Activated T-cell treated with anti-CD3 and anti-CD28 coated beads for 24 hours (primary cell): ENCODE data around the gene GRM4.

Experiments used
- DNase-seq: peaks from one replicate; pipeline ENCODE4 v3.0.0-alpha.2; 2020; ENCODE audit warnings: low read depth

GRM4 gene

DNA sequence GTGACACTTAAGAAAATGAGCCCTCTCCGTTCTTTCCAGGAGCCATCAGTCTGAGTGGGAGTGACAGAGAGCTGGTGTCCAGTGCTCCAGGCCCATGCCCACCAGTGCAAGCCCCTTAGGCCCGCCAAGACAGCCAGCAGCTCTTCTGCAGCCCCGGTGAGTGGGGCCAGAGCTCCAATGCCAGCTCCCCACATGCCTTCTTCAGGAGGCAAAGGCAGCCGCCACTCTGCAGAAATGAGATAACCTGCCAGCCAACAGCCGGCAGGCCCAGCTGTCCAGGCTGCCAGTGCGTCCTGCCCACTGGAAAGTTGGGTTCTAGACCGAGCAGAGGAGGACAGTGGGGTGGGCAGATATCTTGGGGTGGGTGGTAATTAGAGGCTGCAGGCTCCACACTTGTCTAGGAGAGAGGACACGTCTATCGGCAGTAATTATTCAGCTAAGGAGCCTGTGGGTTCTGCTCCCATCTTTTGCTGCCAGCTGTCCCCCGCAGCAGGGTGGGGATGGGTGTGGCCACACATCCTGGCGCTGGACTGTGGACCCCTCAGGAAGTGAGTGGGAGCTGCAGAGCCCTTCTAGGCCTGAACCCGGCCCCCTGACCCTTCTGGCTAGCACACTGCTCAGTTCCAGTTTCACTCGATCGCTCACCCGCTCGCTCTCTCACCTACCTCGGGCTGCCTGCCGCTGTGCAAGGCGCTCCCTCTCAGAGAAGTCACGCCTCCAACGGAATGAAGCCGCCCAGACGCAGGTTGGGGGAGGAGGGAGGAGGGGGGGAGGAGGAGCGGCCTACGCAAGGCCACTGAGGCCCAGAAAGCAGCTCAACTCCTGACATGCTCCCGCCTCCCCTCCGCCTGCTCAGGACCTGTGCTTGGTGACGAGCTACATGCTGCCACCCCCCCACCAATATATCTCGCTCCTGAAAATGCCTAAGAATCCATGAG, 3.6 kb downstream of the GRM4 start:
- no peak for DNase-seq

DNA sequence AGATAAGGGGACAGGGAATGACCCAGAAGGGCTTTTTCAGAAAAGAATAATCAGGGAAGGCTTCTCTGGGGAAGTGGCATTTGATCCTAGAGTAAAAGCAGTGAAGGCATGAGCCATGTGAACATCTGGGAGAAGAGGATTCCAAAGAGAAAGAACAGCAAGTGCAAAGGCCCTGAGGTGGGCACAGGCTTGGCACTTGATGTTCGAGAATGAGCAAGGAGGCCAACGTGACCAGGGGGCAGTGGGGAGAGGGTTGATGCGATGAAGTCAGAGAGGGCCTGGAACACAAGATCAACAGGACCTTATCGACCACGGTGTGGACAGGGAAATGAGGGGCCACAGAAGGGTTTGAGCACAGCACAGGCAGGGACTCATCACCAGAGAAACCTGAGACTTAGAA, 5.8 kb downstream of the GRM4 start:
- DNase-seq, result no peak

DNA sequence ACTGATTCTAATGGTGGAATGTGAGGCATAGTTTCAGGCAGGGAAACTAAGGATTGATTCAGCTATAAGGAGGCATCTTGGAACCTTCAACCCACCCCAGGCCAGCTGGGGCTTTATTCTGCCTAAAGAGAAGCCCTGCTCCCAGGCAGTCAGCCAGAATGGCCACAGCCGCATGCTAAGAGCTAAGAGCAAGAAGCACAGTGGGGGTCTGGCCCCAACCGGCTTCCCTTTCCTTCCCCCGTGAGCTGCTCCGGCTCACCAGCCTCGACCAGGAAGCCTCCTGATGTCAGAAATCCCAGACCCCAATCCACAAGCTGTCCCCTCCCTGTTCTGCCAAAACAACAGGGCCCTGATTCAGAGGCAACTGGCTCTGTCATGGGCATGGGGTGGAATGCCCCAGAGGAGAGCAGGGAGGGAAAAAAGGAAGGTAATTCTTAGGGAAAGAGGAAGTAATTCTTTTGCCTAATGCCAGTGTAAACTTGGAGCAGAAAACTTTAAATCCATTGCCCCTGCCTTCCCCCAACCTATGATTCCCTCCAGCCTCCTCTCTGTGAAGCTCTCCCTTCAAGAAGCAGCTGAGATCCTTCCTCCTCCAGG, 6.9 kb downstream of the GRM4 start:
- no peak for DNase-seq

- DNase-seq, result no peak
Measured at GRCh38 chr6:34138191-34138590, 7.7 kb downstream of the GRM4 start.

DNA sequence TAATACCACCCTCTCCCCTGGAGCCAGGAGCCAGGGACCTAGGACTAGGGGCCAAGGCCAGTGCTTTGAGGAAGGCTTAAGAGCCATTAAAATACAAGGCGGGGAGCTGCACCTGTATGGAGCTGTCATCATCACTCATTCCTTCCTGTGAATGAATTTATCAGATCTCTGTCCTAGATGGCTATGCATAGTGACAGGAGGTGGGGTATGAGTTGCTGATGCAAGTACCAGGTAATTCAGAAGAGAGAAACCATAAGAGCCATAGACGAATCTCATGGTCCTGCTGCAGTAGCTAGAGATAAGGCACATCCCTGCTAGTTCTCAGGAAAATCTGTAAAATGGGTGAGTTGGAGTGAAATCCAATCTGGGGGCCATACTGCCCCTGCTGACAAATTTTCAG, 10.3 kb downstream of the GRM4 start:
- DNase-seq, result no peak

- DNase-seq, result no peak
Measured at GRCh38 chr6:34132486-34133185, 13.3 kb downstream of the GRM4 start.

DNA sequence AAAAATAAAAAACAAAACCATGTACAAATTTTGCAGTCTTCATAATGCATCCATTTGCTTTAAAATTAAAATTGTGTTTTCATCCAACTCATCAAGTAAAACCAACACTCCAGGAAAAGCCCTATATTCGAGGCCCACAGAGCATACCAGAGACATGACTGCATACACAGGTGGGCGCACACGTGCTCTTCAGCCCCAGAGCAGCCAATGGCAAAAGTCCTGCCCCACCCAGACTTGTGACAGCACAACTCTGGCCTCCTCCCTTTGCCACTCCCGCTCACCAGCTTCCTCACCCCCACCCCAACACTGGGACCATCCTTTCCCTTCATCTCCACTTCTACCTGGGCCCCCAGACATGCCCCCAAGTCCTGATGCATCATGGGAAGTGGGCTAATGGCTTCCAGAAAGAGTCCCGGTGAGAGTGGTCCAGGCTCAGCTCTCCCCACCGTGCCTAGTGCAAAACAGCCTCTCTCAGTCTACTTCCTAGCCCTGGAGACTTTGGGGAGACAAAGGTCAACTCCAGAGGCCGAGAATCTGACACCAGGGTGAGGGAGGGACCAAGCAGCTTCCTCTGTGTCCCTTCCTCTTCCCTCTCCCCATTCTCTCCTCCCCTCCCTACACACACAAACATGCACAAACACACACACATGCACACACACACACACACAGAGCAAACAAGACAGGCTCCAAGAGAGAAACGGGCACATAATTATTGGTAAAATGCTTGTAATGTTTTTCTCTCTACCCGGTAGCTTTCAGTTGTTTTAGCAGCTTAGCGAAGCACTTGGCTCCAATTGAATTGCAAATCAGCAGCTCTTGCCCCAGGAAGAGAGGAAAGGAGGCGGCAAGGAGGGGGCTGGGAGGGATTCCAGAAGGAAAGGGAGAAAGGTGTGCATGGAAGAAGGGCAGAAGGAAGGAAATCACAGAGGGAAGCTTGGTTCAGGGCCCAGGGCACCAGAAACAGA, 14.3 kb downstream of the GRM4 start:
- DNase-seq, result no peak

DNA sequence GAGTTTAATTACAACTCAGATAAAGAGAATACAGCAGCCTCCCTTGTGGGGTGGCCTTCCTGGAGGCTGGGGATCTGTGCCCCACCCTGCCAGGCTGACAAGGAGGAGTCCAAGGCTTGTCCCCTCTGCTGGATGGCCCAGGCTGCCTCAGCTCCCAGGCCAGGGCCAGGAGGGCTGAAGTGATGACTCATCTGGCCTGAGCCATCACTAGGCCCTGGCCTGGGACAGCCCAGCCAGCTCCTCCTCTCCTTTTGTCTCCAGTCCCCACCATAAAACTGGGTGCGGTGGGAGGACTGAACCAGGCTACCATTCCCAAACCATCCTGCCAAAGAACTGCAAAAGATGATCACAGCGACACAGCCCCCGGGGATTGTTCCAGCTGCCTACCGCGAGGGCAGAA, 15.0 kb downstream of the GRM4 start:
- no peak for DNase-seq

DNA sequence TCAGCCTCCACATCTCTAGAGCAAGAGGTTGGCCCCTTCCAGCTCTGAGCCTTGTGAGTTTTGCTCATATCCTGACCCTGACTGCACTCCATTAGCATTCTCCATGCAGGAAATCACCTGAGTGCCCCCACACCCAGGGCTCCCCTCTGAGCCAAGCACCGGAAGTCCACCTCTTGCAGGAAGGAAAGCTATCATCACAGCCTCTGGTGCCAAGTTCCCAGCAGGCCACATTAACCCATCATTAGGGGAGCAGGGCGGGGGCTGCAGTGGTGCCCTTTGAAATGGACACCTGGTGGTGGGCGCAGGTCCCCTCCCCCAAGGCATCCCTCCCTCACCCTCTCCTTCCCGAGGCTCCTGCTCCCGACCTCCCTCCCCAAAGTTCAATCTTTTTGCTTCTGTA, 16.1 kb downstream of the GRM4 start:
- no peak for DNase-seq

- DNase-seq, result no peak
Measured at GRCh38 chr6:34128045-34128444, 17.8 kb downstream of the GRM4 start.

GRCh38 chr6:34126419-34126818, 19.5 kb downstream of the GRM4 start:
- no peak for DNase-seq

DNA sequence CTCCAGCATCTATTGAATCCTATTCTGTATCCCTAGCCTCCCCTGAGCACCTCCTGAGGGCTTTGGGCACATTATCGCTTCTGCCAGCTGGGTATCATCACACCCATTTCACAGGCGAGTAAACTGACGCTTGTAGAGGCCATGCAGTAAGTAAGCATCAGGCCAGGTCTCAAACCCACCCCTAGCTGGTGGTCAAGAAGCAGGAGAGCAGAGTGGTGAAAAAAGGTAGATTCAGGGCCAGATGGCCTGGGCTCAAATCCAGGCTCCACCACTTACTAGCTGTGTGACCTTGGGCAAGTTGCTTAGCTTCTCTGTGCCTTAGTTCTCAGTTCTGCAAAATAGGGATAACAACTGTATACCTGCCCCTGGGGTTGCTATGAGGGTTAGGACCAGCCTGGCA, 19.9 kb downstream of the GRM4 start:
- no peak for DNase-seq

- DNase-seq, result no peak
Measured at GRCh38 chr6:34120953-34121675, 24.8 kb downstream of the GRM4 start.

GRCh38 chr6:34115915-34116314, 30.0 kb downstream of the GRM4 start:
- no peak for DNase-seq

- no peak for DNase-seq
Measured at GRCh38 chr6:34115403-34115795, 30.5 kb downstream of the GRM4 start.

GRCh38 chr6:34114695-34115402, 31.0 kb downstream of the GRM4 start:
- no peak for DNase-seq

DNA sequence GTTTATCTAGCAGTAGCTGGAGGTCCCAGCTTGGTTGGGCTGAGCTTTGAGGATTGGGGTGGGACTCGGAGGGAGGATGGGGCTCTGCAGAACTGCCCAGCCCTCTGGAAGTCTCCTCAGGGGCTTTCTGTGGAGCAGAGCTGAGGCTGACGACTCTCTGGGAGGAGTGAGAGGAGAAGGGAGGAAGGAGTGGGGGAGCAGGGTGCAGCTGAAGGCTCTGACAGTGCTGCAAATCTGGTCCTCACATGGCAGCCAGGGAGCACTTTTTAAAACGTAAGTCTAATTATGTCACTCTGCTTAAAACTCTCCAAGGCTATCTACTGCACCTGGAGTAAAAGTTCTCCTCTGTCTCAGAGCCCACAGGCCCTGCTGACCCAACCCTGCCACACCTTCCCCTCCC, 32.4 kb downstream of the GRM4 start:
- DNase-seq, result no peak

DNA sequence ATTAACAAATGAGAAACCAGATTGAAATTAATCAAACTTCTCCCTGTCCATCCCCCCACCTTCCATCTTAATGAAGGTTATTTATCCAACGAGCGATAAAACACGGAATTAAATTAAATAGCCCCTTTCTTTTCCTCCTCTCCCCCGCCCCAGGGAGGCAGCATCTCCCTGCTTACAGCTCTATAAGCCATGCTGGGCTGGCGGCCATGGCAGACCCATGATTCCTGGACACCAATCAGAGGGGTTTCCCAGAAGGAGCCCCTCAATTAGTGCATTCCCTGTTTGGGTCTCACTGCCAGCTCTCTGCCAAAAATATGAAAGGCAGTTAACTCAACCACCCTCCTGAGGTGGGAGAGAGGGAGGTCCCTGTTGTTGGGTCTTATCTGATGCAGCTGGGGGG, 33.8 kb downstream of the GRM4 start:
- no peak for DNase-seq

- no peak for DNase-seq
Measured at GRCh38 chr6:34110610-34111009, 35.3 kb downstream of the GRM4 start.

DNA sequence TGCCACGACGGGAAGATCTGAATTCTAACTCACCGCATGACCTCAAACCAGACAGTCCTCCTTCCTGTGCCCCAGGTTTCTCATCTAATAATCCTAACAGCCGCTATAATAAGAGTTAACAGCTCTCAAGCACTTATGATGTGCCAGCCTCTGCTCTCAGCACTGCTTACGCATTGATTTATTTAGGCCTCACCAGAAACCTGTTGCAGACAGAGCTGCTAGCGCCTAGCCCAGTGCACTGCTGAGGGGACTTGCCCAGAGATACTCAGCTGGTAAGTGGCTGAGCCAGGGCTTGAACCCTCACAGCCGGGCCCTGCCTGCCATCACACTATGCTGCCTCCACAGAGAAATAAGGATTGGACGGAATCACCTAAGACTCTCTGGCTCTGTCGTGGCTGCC, 37.7 kb downstream of the GRM4 start:
- DNase-seq, result no peak

DNA sequence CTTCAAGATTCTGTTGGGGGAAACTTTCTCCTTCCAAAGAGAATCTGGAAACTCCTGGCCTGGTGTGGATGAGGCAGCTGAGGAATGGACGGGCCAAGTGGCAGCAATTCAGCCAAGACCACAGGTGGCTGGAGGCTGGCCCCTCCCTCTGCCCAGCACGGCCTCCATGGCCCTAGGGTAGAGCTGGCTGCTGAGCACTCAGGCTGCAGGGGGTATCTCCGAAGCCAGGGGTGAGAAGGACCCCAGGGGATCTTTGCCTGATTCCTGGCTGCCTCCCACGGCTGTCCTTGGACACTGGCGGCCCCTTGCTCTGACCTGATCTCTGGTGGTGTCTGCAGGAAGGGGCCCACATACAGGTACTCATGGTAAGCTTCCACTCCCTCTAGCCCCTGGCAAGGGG, 39.0 kb downstream of the GRM4 start:
- no peak for DNase-seq
